Endothelial cell of umbilical vein (primary cell): ENCODE results near the gene TMC2. TPM values are rescaled to one million over a fixed set of nuclear protein-coding genes. Genes with fewer than 3 reads are reported as not detected.

Experiments
- BruUV-seq: library from RNA; stranded (reverse); fragments of 400-500 nt; replicated peaks from 2 replicates; lab custom pipeline; 2021; lab: Mats Ljungman, UMichigan
- CTCF ChIA-PET: fragments of 300-600, 350-600 bp; sonication (Branson Sonifier 250); formaldehyde crosslinking; loops from one replicate; lab custom pipeline; 2021; ENCODE audit warnings: antibody characterized with exemption, inconsistent platforms; lab: Charles Lee
- POLR2A ChIA-PET: fragments of 300-600, 350-600 bp; sonication (Branson Sonifier 250); formaldehyde crosslinking; loops from one replicate; lab custom pipeline; 2021; ENCODE audit warnings: antibody characterized with exemption, inconsistent platforms; lab: Charles Lee
- DNase-seq: peaks from one replicate; pipeline ENCODE4 v3.0.0-alpha.2; 2011; ENCODE audit warnings: low read depth, low spot score
- FAIRE-seq: peaks from 2 replicates; lab custom pipeline; 2011; peaks lifted over from hg19 to GRCh38; lab: Jason Lieb, UNC
- H2AFZ ChIP-seq: 2 replicates; pipeline ENCODE4 v1.6.0; 2012; ENCODE audit warnings: low read depth, low read length, control low read depth, inconsistent platforms
- H3K27ac ChIP-seq: 2 replicates; pipeline ENCODE4 v1.5.1; 2011; ENCODE audit warnings: low read depth, mild to moderate bottlenecking, control low read depth, low read length, moderate library complexity; ENCODE audit not compliant: insufficient read depth
- H3K27me3 ChIP-seq, 2 experiments: 2 replicates each; pipeline versions ENCODE4 v1.6.0 to v1.6.1; 2011; ENCODE audit warnings: low read length in 2 of 2, mixed read lengths in 1 of 2; ENCODE audit not compliant: control insufficient read depth in 2 of 2, insufficient read depth in 2 of 2
- H3K36me3 ChIP-seq, 2 experiments: 2 replicates in 1 of 2; 3 replicates in 1 of 2; pipeline ENCODE4 v1.5.1; 2011; ENCODE audit warnings: low read length in 2 of 2, mild to moderate bottlenecking in 1 of 2, moderate library complexity in 1 of 2; ENCODE audit not compliant: control insufficient read depth in 2 of 2, insufficient read depth in 2 of 2; ENCODE audit errors: extremely low read depth in 1 of 2
- H3K4me1 ChIP-seq: 3 replicates; pipeline ENCODE4 v1.5.1; 2011; ENCODE audit warnings: mild to moderate bottlenecking, low read length; ENCODE audit not compliant: control insufficient read depth, insufficient read depth; ENCODE audit errors: extremely low read depth
- H3K4me2 ChIP-seq: 2 replicates; pipeline ENCODE4 v1.6.1; 2011; ENCODE audit warnings: low read length, control low read depth, mixed read lengths; ENCODE audit not compliant: insufficient read depth
- H3K4me3 ChIP-seq, 3 experiments: fragments of 200-600 bp in 1 of 3; sonication (generic), shearing (Covaris generic) in 1 of 3; replicated peaks in 1 of 3; 2 replicates each; pipeline ENCODE4 v1.5.1; 2011 to 2016; ENCODE audit warnings: control low read depth in 3 of 3, low read length in 3 of 3, mild to moderate bottlenecking in 2 of 3, inconsistent platforms in 1 of 3, low read depth in 1 of 3, moderate library complexity in 1 of 3; ENCODE audit not compliant: insufficient read depth in 1 of 3
- H3K79me2 ChIP-seq: 2 replicates; pipeline ENCODE4 v1.6.0; 2012; ENCODE audit warnings: low read length, inconsistent platforms; ENCODE audit not compliant: control insufficient read depth, insufficient read depth
- H3K9ac ChIP-seq: replicated peaks from 2 replicates; pipeline ENCODE3; 2011; ENCODE audit warnings: low read length, control low read depth; ENCODE audit not compliant: insufficient read depth; ENCODE audit errors: extremely low read depth
- H3K9me1 ChIP-seq: replicated peaks from 3 replicates; pipeline ENCODE4 v1.6.0; 2011; ENCODE audit warnings: mild to moderate bottlenecking, low read length; ENCODE audit not compliant: control insufficient read depth, insufficient read depth; ENCODE audit errors: extremely low read depth
- H3K9me3 ChIP-seq: replicated peaks from 2 replicates; pipeline ENCODE4 v1.5.1; 2012; ENCODE audit warnings: low read length, inconsistent platforms; ENCODE audit not compliant: control insufficient read depth, insufficient read depth
- H4K20me1 ChIP-seq: replicated peaks from 2 replicates; pipeline ENCODE3; 2011; ENCODE audit warnings: mild to moderate bottlenecking, low read length; ENCODE audit not compliant: control insufficient read depth, insufficient read depth; ENCODE audit errors: extremely low read depth
- CTCF ChIP-seq, 2 donors: IDR thresholded peaks; 1 replicate in 1 of 2; 2 replicates in 1 of 2; pipeline ENCODE4 v1.5.1; 2011; ENCODE audit warnings: low read length in 2 of 2, mild to moderate bottlenecking in 2 of 2, moderate library complexity in 2 of 2, control low read depth in 1 of 2, inconsistent platforms in 1 of 2, low read depth in 1 of 2; ENCODE audit not compliant: insufficient read depth in 1 of 2; ENCODE audit errors: extremely low read depth in 1 of 2
- EZH2 ChIP-seq: IDR thresholded peaks from 2 replicates; pipeline ENCODE4 v1.6.1; 2012; ENCODE audit warnings: borderline replicate concordance, low read depth, mild to moderate bottlenecking, moderate library complexity, low read length, inconsistent platforms; ENCODE audit not compliant: severe bottlenecking
- FOS ChIP-seq: IDR thresholded peaks from 2 replicates; pipeline ENCODE4 v1.6.1; 2011; ENCODE audit warnings: mild to moderate bottlenecking, low read length, moderate library complexity, borderline replicate concordance; ENCODE audit not compliant: insufficient read depth
- GATA2 ChIP-seq: IDR thresholded peaks from 2 replicates; pipeline ENCODE4 v1.7.0; 2011; ENCODE audit warnings: low read depth, mild to moderate bottlenecking, moderate library complexity, mixed read lengths, low read length; ENCODE audit not compliant: insufficient read length, insufficient read depth
- JUN ChIP-seq: IDR thresholded peaks from 2 replicates; pipeline ENCODE4 v1.6.1; 2011; ENCODE audit warnings: borderline replicate concordance, low read depth; ENCODE audit not compliant: insufficient read length, insufficient read depth
- POLR2A ChIP-seq: IDR thresholded peaks from 2 replicates; pipeline ENCODE4 v1.6.1; 2012; ENCODE audit warnings: low read depth, mild to moderate bottlenecking, control low read depth, low read length
- dilution Hi-C: fragments of 300-500 bp; cut with MboI; formaldehyde crosslinking; loops from one replicate; pipeline ENCODE4 v1.15.0; 2019; ENCODE audit warnings: low sequenced_read_pairs; ENCODE audit not compliant: extremely low pct_ligation_motif_present
- intact Hi-C: fragments of 100-400 bp; cut with micrococcal nuclease; formaldehyde crosslinking; loops from one replicate; pipeline ENCODE4 v1.10.0; 2022
- polyA plus RNA-seq, 4 experiments: library from polyadenylated mRNA; depleted of rRNA in 3 of 4; stranded (reverse) in 3 of 4; unstranded in 1 of 4; fragments of >200 nt; gene quantifications; 2 replicates each; pipeline versions ENCODE4 v1.2.1 to v1.2.3, GENCODE V29; 2011 to 2012; ENCODE audit warnings: missing spikeins in 1 of 4
- total RNA-seq: library from RNA; stranded (reverse); gene quantifications from 2 replicates; pipeline ENCODE4 v1.2.3, GENCODE V29; 2021
- TF ChIP-seq, protein P1 (sequence below): IDR thresholded peaks from 2 replicates; pipeline ENCODE4 v1.6.1; 2011; ENCODE audit not compliant: insufficient read depth, insufficient read length

Gene TMC2
- total and polyA plus RNA-seq, 2 donors (not counting 3 experiments of a cell fraction or from before 2014, with no cell fraction given): not detected

DNA sequence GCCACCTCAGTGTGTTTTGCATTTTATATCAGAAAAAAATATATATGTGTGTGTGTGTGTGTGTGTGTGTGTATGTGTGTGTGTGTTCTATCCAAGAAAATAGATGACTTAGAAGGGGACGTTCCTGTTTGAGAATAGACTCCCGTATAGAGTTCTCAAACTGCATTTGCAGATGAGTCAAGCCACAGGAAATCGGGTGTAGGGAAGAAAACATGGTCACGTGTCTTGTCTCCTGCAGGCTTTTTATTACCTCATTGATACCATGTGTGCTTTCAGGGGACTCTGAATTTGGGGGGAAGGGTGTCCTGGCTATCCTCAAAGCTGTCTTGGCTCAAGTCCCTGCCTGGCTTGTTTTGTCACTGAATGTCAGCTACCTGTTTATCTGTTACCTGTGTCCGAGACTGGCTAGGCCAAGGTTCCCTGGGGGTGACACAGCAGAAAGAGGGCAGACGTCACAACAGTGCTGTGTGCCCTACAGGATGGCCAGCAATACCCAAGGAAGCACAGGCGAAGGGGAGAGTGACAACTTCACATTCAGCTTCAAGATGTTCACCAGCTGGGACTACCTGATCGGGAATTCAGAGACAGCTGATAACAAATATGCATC is 60.4 kb downstream of the TMC2 start:
- H3K79me2 ChIP-seq: no peaks in the 10 kb centered on the region
- peaks cover 2 to 6% of the 10 kb centered on the region in 2 experiments for H3K27me3 ChIP-seq
- TF ChIP-seq, protein P1, sequence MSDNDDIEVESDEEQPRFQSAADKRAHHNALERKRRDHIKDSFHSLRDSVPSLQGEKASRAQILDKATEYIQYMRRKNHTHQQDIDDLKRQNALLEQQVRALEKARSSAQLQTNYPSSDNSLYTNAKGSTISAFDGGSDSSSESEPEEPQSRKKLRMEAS: no peak
- TF ChIP-seq FOS (no peak), JUN (no peak), POLR2A (no peak)
- DNase-seq (no peak), FAIRE-seq (no peak)
- no peak overlapping the region for H3K4me2 ChIP-seq
- H2AFZ ChIP-seq: no peak overlapping the region
- dilution Hi-C loops (no loop called here), intact Hi-C loops (no loop called here)
- H3K27ac ChIP-seq: no peak overlapping the region
- no peaks in the 10 kb centered on the region for H3K36me3 ChIP-seq
- H4K20me1 ChIP-seq: no peaks in the 10 kb centered on the region
- no peak overlapping the region for H3K9ac ChIP-seq
- H3K4me1 ChIP-seq: no peaks in the 10 kb centered on the region
- no TSS peak for BruUV-seq
- no peaks in the 10 kb centered on the region for H3K9me1 ChIP-seq
- no peaks in the 10 kb centered on the region for H3K9me3 ChIP-seq
- no peak overlapping the region for H3K4me3 ChIP-seq
- CTCF ChIA-PET: interaction anchor here (1.6 kb wide), 1 partner anchor 12 kb away, joined by 5 read pairs; no protein-coding TSS in a partner anchor
- POLR2A ChIA-PET: no interaction called here

DNA sequence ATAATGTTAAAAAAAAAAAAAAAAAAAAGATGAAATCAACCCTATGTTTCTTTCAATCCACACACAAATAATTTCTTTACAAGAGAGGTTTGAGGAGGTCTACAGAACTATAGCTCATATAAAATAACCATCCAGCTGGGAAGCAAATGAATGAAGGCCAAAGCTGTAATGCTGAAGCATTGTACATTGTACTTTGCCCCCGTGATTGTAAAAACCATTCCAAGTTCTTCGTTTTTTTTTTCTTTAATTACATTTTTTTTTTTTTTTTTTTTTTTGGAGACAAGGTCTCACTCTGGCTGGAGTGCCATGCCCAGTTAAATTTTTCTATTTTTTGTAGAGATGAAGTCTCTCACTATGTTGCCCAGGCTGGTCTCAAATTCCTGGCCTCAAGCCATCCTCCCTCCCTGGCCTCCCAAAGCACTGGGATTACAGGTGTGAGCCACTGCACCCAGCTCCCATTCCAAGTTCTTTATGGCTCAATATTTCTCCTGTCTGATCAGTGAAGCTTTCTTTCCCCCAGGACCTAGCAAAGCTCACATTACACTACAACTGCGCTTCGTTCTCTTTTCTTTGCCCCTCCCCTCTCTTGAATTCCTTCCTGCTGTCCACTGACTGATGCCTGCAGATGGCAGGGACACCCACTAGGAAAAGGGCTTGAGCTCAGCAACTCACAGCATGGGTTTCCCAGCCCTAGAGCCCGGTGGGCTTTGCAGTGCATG is 63.1 kb downstream of the TMC2 start:
- CTCF ChIA-PET: interaction anchor here (0.6 to 1.2 kb wide), 2 partner anchors 16 to 144 kb away, joined by 3 to 4 read pairs; no protein-coding TSS in a partner anchor
- Histone ChIP-seq H3K27ac (no peak overlapping the region), H3K4me1 (no peaks in the 10 kb centered on the region), H4K20me1 (no peaks in the 10 kb centered on the region), H3K4me2 (no peak overlapping the region), H3K36me3 (no peaks in the 10 kb centered on the region), H3K27me3 (peaks cover 0 to 3% of the 10 kb centered on the region in 2 experiments), H3K9ac (no peak overlapping the region), H3K9me3 (no peaks in the 10 kb centered on the region), H2AFZ (no peak overlapping the region), H3K4me3 (no peak overlapping the region), H3K9me1 (no peaks in the 10 kb centered on the region), H3K79me2 (no peaks in the 10 kb centered on the region)
- intact Hi-C loops (no loop called here), dilution Hi-C loops (no loop called here)
- DNase-seq (no peak), FAIRE-seq (no peak)
- POLR2A ChIA-PET: no interaction called here
- no TSS peak for BruUV-seq
- no peak for TF ChIP-seq POLR2A
- TF ChIP-seq FOS: no peak
- no peak for TF ChIP-seq CTCF (IDR thresholded peaks at IDR 0.05; ENCODE audit: extremely low read depth in 1 of 2, insufficient read depth in 1 of 2, low read depth in 1 of 2, low read length in 2 of 2)
- TF ChIP-seq, protein P1: no peak
- TF ChIP-seq EZH2: no peak
- TF ChIP-seq GATA2: no peak
